Prostate gland (tissue), 2 donors: ENCODE results near the gene PKHD1. TPM values are rescaled to one million over a fixed set of nuclear protein-coding genes. Genes with fewer than 3 reads are reported as not detected.
A peak's percentile ranks its signal among the peaks of the same experiment; 100 is the strongest.

ENCODE experiments used
- DNase-seq: peaks from one replicate; pipeline ENCODE4 v3.0.0-alpha.2; 2019; ENCODE audit warnings: low spot score
- H3K27ac ChIP-seq, 2 donors: fragments of 200-600 bp; sonication (generic); 2 replicates each; pipeline ENCODE4 v1.5.1; 2017 to 2019
- H3K27me3 ChIP-seq: fragments of 200-600 bp; sonication (generic); replicated peaks from 2 replicates; pipeline ENCODE4 v1.5.1; 2019; ENCODE audit not compliant: insufficient read depth
- H3K36me3 ChIP-seq, 2 donors: fragments of 200-600 bp; sonication (generic); 1 replicate in 1 of 2; 2 replicates in 1 of 2; pipeline versions ENCODE4 v1.5.1 to v1.8.1; 2017 to 2019
- H3K4me1 ChIP-seq: fragments of 200-600 bp; sonication (generic); replicated peaks from 2 replicates; pipeline ENCODE4 v1.5.1; 2019
- H3K4me3 ChIP-seq, 2 donors: fragments of 200-600 bp; sonication (generic); 2 replicates each; pipeline ENCODE4 v1.5.1; 2017 to 2019
- H3K9me3 ChIP-seq: fragments of 200-600 bp; sonication (generic); 2 replicates; pipeline ENCODE4 v1.5.1; 2017
- CTCF ChIP-seq, 4 experiments: fragments of 200-600 bp in 2 of 4; fragments of 450-650 bp in 2 of 4; sonication (generic) in 2 of 4; IDR thresholded peaks; 1 replicate in 3 of 4; 2 replicates in 1 of 4; pipeline ENCODE4 v1.5.1; 2016 to 2019; ENCODE audit warnings: antibody characterized with exemption in 4 of 4, mild to moderate bottlenecking in 2 of 4, moderate library complexity in 2 of 4
- POLR2A ChIP-seq: fragments of 450-650 bp; IDR thresholded peaks from one replicate; pipeline ENCODE4 v1.6.1; 2016; ENCODE audit warnings: antibody characterized with exemption, mild to moderate bottlenecking
- POLR2AphosphoS5 ChIP-seq: sonication (generic); formaldehyde crosslinking; IDR thresholded peaks from one replicate; pipeline ENCODE4 v1.6.1; 2017; ENCODE audit warnings: antibody characterized with exemption
- WGBS: methylation state at CpG from one replicate; pipeline ENCODE4 v1.1.5; 2018; 5-methylcytosine and 5-hydroxymethylcytosine counted together
- intact Hi-C: fragments of 100-400 bp; cut with DNase I; formaldehyde crosslinking; loops from one replicate; pipeline ENCODE4 v1.14.2; 2022
- total RNA-seq, 2 donors: library from RNA; depleted of rRNA; stranded (reverse); fragments of >200 nt; gene quantifications; one replicate each; pipeline ENCODE4 v1.1.0, GENCODE V29; 2016

PKHD1 gene
- total RNA-seq, 2 donors from 2014 or later: 0.46 to 1.1 TPM

GRCh38 chr6:52013035-52013434, 74.4 kb downstream of the PKHD1 start:
- peaks cover 4% of the 10 kb centered on the region for H3K4me1 ChIP-seq
- intact Hi-C loops: loop anchor here (10.0 kb wide), 1 partner anchor 58 kb away; no protein-coding TSS in a partner anchor
- no peak for TF ChIP-seq POLR2A
- TF ChIP-seq POLR2AphosphoS5: peak; percentile 92
- H3K27ac ChIP-seq: peak overlapping the region; percentile 61 to 69
- 28% methylated on average over 1 of the region's 1 CpG for WGBS
- no peaks in the 10 kb centered on the region for H3K36me3 ChIP-seq
- peak; percentile 63 for DNase-seq
- H3K27me3 ChIP-seq: no peaks in the 10 kb centered on the region
- no peaks in the 10 kb centered on the region for H3K9me3 ChIP-seq
- no peak overlapping the region for H3K4me3 ChIP-seq

GRCh38 chr6:52012582-52012981, 74.8 kb downstream of the PKHD1 start:
- H3K4me1 ChIP-seq: peaks cover 4% of the 10 kb centered on the region
- H3K9me3 ChIP-seq: no peaks in the 10 kb centered on the region
- no peaks in the 10 kb centered on the region for H3K27me3 ChIP-seq
- DNase-seq: no peak
- H3K36me3 ChIP-seq: no peaks in the 10 kb centered on the region
- WGBS: 85% methylated on average over 4 of the region's 4 CpGs
- H3K4me3 ChIP-seq: no peak overlapping the region
- intact Hi-C loops: loop anchor here (10.0 kb wide), 1 partner anchor 58 kb away; no protein-coding TSS in a partner anchor
- peak overlapping the region; percentile 31 to 69 for H3K27ac ChIP-seq
- TF ChIP-seq POLR2AphosphoS5 (no peak), CTCF (IDR thresholded peaks at IDR 0.05) (no peak), POLR2A (no peak)

GRCh38 chr6:52010806-52011205, 76.6 kb downstream of the PKHD1 start:
- Histone ChIP-seq H3K27ac (peak overlapping the region in 1 of 2 donors; percentile 8), H3K9me3 (no peaks in the 10 kb centered on the region), H3K4me3 (no peak overlapping the region), H3K4me1 (peaks cover 4% of the 10 kb centered on the region), H3K27me3 (no peaks in the 10 kb centered on the region), H3K36me3 (no peaks in the 10 kb centered on the region)
- TF ChIP-seq POLR2AphosphoS5: no peak
- WGBS: 97% methylated on average over 1 of the region's 1 CpG
- no peak for DNase-seq
- intact Hi-C loops: loop anchor here (10.0 kb wide), 1 partner anchor 56 kb away; no protein-coding TSS in a partner anchor

- H3K4me3 ChIP-seq: no peak overlapping the region
- 87% methylated on average over 6 of the region's 6 CpGs for WGBS
- H3K36me3 ChIP-seq: no peaks in the 10 kb centered on the region
- H3K27ac ChIP-seq: no peak overlapping the region
- DNase-seq: no peak
- intact Hi-C loops: loop anchor here (10.0 kb wide), 1 partner anchor 55 kb away; no protein-coding TSS in a partner anchor
- no peaks in the 10 kb centered on the region for H3K27me3 ChIP-seq
- H3K9me3 ChIP-seq: no peaks in the 10 kb centered on the region
- no peak for TF ChIP-seq CTCF (IDR thresholded peaks at IDR 0.05)
- TF ChIP-seq POLR2A: no peak
- no peak for TF ChIP-seq POLR2AphosphoS5
- peaks cover 4% of the 10 kb centered on the region for H3K4me1 ChIP-seq
Measured at GRCh38 chr6:52010145-52010544, 77.3 kb downstream of the PKHD1 start.

- H3K4me3 ChIP-seq: no peak overlapping the region
- H3K9me3 ChIP-seq: no peaks in the 10 kb centered on the region
- H3K36me3 ChIP-seq: no peaks in the 10 kb centered on the region
- H3K27me3 ChIP-seq: no peaks in the 10 kb centered on the region
- WGBS: 39% methylated on average over 11 of the region's 11 CpGs
- no peak for TF ChIP-seq POLR2AphosphoS5
- TF ChIP-seq CTCF (IDR thresholded peaks at IDR 0.05): no peak
- TF ChIP-seq POLR2A: no peak
- no peak for DNase-seq
- intact Hi-C loops: loop anchor here (10.0 kb wide), 1 partner anchor 55 kb away; no protein-coding TSS in a partner anchor
- peaks cover 4% of the 10 kb centered on the region for H3K4me1 ChIP-seq
- H3K27ac ChIP-seq: no peak overlapping the region
Measured at GRCh38 chr6:52009466-52010140, 77.8 kb downstream of the PKHD1 start.

- TF ChIP-seq POLR2A: no peak
- no peak for TF ChIP-seq CTCF (IDR thresholded peaks at IDR 0.05)
- no peak for TF ChIP-seq POLR2AphosphoS5
- H3K9me3 ChIP-seq: no peaks in the 10 kb centered on the region
- no peak overlapping the region for H3K4me3 ChIP-seq
- H3K4me1 ChIP-seq: no peaks in the 10 kb centered on the region
- WGBS: 91% methylated on average over 3 of the region's 3 CpGs
- H3K27me3 ChIP-seq: no peaks in the 10 kb centered on the region
- DNase-seq: no peak
- intact Hi-C loops: no loop called here
- no peaks in the 10 kb centered on the region for H3K36me3 ChIP-seq
- H3K27ac ChIP-seq: no peak overlapping the region
Measured at GRCh38 chr6:52000064-52000463, 87.3 kb downstream of the PKHD1 start.
